Measurements from ENCODE around the gene TSPAN18. TPM values are rescaled to one million over a fixed set of nuclear protein-coding genes. Genes with fewer than 3 reads are reported as not detected.

The TSPAN18 gene
- total and polyA plus RNA-seq, 2 of the 8 experiments (the other 6 are each of a cell fraction or from before 2014, with no cell fraction given): 5.2 to 10.2 TPM

DNA sequence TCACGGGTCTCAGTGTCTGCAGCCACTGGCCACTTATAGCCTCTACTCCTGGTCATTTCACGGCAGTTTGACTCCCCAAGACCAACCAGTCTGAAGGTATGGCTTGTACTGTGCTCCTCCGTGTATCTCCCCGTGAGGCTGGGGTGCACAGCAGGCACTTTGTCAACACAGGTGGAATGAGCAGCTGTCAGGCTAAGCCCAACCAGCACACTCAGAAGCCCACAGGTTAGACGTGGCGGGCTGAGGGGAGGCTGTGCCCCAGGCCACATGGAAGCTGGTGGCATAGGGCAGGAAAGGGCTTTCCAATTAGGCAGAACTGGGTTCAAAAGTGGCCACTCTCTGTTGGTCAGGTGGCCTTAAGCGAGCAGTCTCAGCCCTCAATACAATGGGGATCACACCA lies 216.9 kb downstream of the TSPAN18 start:
- peaks cover 7 to 51% (median 39%) of the 10 kb centered on the region in 4 experiments for H3K4me1 ChIP-seq (replicated peaks in 1 of 4; ENCODE audit: control insufficient read depth in 3 of 4, insufficient read depth in 4 of 4, low read length in 3 of 4)
- H2AFZ ChIP-seq (ENCODE audit: low read length): no peak overlapping the region
- H3K4ac ChIP-seq (replicated peaks; ENCODE audit: insufficient read length, low read depth, low read length): peak overlapping the region; percentile 51
- WGBS, 2 experiments (ENCODE audit: extremely low coverage in 1 of 2, insufficient coverage in 1 of 2, insufficient read length in 1 of 2, insufficient replicate concordance in 2 of 2, low coverage in 1 of 2, low lambda C conversion rate in 2 of 2, missing lambda C conversion rate in 1 of 2): 53% methylated on average over 7 of the region's 7 CpGs; no CpG with 5 or more reads in 1 of the 2 experiments
- H3K27me3 ChIP-seq (replicated peaks in 1 of 4; ENCODE audit: control insufficient read depth in 3 of 4, extremely low read depth in 1 of 4, insufficient read depth in 3 of 4, low read length in 3 of 4): no peaks in the 10 kb centered on the region
- no peak overlapping the region for H3K14ac ChIP-seq (ENCODE audit: insufficient read length)
- peak overlapping the region; percentile 71 for H3K18ac ChIP-seq (ENCODE audit: extremely low read depth, low read length)
- H3K23me2 ChIP-seq (ENCODE audit: low read depth, low read length): peaks cover 6% of the 10 kb centered on the region; the same call in 1 of the 2 replicates
- H2BK120ac ChIP-seq (replicated peaks; ENCODE audit: low read depth, low read length): peak overlapping the region; percentile 44
- H3K4me3 ChIP-seq (ENCODE audit: extremely low read depth in 1 of 4, insufficient read depth in 2 of 4, low read depth in 3 of 4, low read length in 4 of 4): peak overlapping the region in 2 of 4 experiments; percentile 1 to 27; a peak in 2 of 8 replicates
- H2AK5ac ChIP-seq (ENCODE audit: low read depth, low read length): peak overlapping the region; percentile 1; the same call in 1 of the 2 replicates
- peak overlapping the region; percentile 97 for H2BK15ac ChIP-seq (ENCODE audit: low read length)
- H3K56ac ChIP-seq (replicated peaks; ENCODE audit: insufficient read length, low read depth, low read length): no peak overlapping the region
- FAIRE-seq (no peak), DNase-seq (ENCODE audit: low read depth in 1 of 2, low spot score in 2 of 2) (no peak)
- peak overlapping the region; percentile 92; the same call in 1 of the 2 replicates for H2BK5ac ChIP-seq (ENCODE audit: low read depth, low read length)
- CTCF ChIA-PET (ENCODE audit: partially characterized antibody): interaction anchor here (0.6 to 24.5 kb wide), 8 partner anchors 9 to 240 kb away, joined by 3 to 1347 read pairs (median 28); no protein-coding TSS in a partner anchor
- peaks cover 0 to 13% (median 2%) of the 10 kb centered on the region in 4 experiments; a peak in 4 of 8 replicates for H3K36me3 ChIP-seq (ENCODE audit: control insufficient read depth in 2 of 4, insufficient read depth in 4 of 4, low read length in 3 of 4)
- H4K91ac ChIP-seq (replicated peaks; ENCODE audit: insufficient read length, low read length): peak overlapping the region; percentile 70
- no peaks in the 10 kb centered on the region for H3K9me3 ChIP-seq (ENCODE audit: insufficient read depth in 2 of 2, low read depth in 1 of 2, low read length in 1 of 2)
- H3K79me1 ChIP-seq (ENCODE audit: low read depth, low read length): peaks cover 23% of the 10 kb centered on the region
- peaks cover 0 to 12% of the 10 kb centered on the region in 2 experiments for H4K20me1 ChIP-seq (replicated peaks in 1 of 2; ENCODE audit: control insufficient read depth in 1 of 2, insufficient read depth in 2 of 2, low read length in 2 of 2)
- H3K4me2 ChIP-seq (ENCODE audit: insufficient read depth in 1 of 2, low read depth in 2 of 2, low read length in 2 of 2): peak overlapping the region; percentile 50 to 54
- 0 out of 2 replicates have a peak overlapping the region, but pooled peaks have one; percentile 9 for H3K27ac ChIP-seq (ENCODE audit: low read depth, low read length)
- no peak overlapping the region; a peak in 1 of 7 replicates for H3K9ac ChIP-seq (replicated peaks in 1 of 4; ENCODE audit: extremely low read depth in 1 of 4, low read depth in 3 of 4, low read length in 3 of 4)
- POLR2A ChIA-PET (ENCODE audit: partially characterized antibody): interaction anchor here (0.6 to 2.4 kb wide), 10 partner anchors 9 to 110 kb away, joined by 3 to 8 read pairs (median 4); no protein-coding TSS in a partner anchor
- H4K5ac ChIP-seq (ENCODE audit: insufficient read length, low read depth, low read length): peak overlapping the region; percentile 40
- H2BK12ac ChIP-seq (ENCODE audit: low read depth, low read length): peak overlapping the region; percentile 64; the same call in 1 of the 2 replicates
- peak overlapping the region; percentile 95 for H2BK20ac ChIP-seq (ENCODE audit: low read length)
- TF ChIP-seq SIN3A (conservative IDR thresholded peaks at IDR 0.05 in 1 of 2, IDR thresholded peaks at IDR 0.05 in 1 of 2; ENCODE audit: low read depth in 1 of 2, low read length in 2 of 2) (peak in 1 of 2 experiments; percentile 55; a peak in 1 of 4 replicates), RAD21 (IDR thresholded peaks at IDR 0.05 in 1 of 2, conservative IDR thresholded peaks at IDR 0.05 in 1 of 2; ENCODE audit: low read depth in 2 of 2, low read length in 2 of 2) (no peak)
- H4K8ac ChIP-seq (ENCODE audit: extremely low read depth, insufficient read depth, low read length): no peak overlapping the region
- no peak overlapping the region for H3K23ac ChIP-seq (ENCODE audit: insufficient read length)
- peaks cover 5 to 33% of the 10 kb centered on the region in 2 experiments for H3K79me2 ChIP-seq (ENCODE audit: control insufficient read depth in 1 of 2, insufficient read depth in 2 of 2, low read length in 2 of 2)
